Mucosa of stomach (tissue), 1 donor: ENCODE data around the gene KPNA4.
"Not testable (repeated sequence)": the region's sequence is repeated elsewhere in the genome, so short reads cannot be mapped to it uniquely, and the experiment has no call there.

ENCODE experiments used
- H3K27me3 ChIP-seq: one replicate; pipeline ENCODE4 v1.7.0; 2013; ENCODE audit warnings: mild to moderate bottlenecking, low read length; ENCODE audit not compliant: control insufficient read depth, insufficient read depth
- H3K36me3 ChIP-seq: one replicate; pipeline ENCODE4 v1.7.0; 2013; ENCODE audit warnings: low read length; ENCODE audit not compliant: control insufficient read depth, insufficient read depth
- H3K4me1 ChIP-seq: one replicate; pipeline ENCODE4 v1.7.0; 2013; ENCODE audit warnings: mild to moderate bottlenecking, low read length; ENCODE audit not compliant: control insufficient read depth, insufficient read depth
- H3K4me3 ChIP-seq: one replicate; pipeline ENCODE4 v1.7.0; 2013; ENCODE audit warnings: low read length
- H3K9ac ChIP-seq: one replicate; pipeline ENCODE4 v1.7.0; 2013; ENCODE audit warnings: mild to moderate bottlenecking, low read length, moderate library complexity
- H3K9me3 ChIP-seq: one replicate; pipeline ENCODE4 v1.7.0; 2013; ENCODE audit warnings: mild to moderate bottlenecking, low read length, moderate library complexity; ENCODE audit not compliant: control insufficient read depth
- donor health status: Pancreatic carcinoma.

The KPNA4 gene

GRCh38 chr3:160464321-160464720 is 101.0 kb downstream of the KPNA4 start:
- Histone ChIP-seq H3K4me3 (no peak overlapping the region), H3K27me3 (peaks cover 8% of the 10 kb centered on the region), H3K36me3 (no peaks in the 10 kb centered on the region), H3K9ac (no peak overlapping the region), H3K9me3 (no peaks in the 10 kb centered on the region), H3K4me1 (no peaks in the 10 kb centered on the region)

DNA sequence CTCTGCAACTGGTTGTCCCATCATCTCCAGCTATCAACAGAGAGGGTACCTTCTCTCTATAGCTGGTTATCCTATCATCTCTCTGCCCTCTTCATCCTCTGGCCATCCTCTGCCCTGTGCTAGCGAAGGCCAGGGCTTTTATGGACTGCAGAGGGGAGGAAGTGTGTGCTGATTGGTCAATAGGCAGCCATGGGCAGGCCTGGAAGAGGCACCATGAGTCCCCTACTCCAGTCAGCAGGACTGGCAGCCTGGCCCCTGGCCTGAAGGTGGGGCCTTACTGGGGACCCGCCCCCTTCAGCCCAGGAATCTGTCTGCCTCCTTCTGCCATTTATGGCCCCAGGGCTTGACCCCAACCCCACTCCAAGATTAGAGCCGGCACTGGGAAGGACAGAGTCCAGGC is 105.3 kb downstream of the KPNA4 start:
- Histone ChIP-seq H3K4me3 (no peak overlapping the region), H3K9me3 (no peaks in the 10 kb centered on the region), H3K9ac (no peak overlapping the region), H3K36me3 (no peaks in the 10 kb centered on the region), H3K27me3 (peaks cover 8% of the 10 kb centered on the region), H3K4me1 (no peaks in the 10 kb centered on the region)

DNA sequence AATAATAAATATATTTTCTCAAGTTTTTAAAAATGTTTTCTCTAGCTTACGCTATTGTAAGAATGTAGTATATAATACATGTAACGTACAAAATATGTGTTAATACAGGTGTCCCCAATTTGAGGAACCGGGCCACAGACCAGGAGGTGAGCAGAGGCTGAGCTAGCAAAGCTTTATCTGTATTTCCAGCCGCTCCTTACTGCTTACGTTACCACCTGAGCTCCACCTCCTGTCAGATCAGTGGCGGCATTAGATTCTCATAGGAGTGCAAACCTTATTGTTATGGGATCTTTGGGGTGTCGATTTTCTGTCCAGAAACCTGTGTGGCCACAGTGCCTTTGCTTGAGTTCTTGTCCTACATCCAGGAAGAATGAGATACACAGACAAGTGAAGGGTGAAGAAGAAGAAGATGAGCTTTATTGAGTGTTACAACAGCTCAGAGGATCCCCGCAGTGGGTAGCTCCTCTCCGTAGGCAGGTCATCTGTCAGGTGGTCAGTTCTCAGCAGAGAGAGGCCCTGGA is 105.9 kb downstream of the KPNA4 start:
- no peaks in the 10 kb centered on the region for H3K36me3 ChIP-seq
- peaks cover 8% of the 10 kb centered on the region for H3K27me3 ChIP-seq
- H3K4me1 ChIP-seq, result no peaks in the 10 kb centered on the region
- H3K9me3 ChIP-seq, result no peaks in the 10 kb centered on the region
- no peak overlapping the region for H3K4me3 ChIP-seq
- H3K9ac ChIP-seq, result no peak overlapping the region

DNA sequence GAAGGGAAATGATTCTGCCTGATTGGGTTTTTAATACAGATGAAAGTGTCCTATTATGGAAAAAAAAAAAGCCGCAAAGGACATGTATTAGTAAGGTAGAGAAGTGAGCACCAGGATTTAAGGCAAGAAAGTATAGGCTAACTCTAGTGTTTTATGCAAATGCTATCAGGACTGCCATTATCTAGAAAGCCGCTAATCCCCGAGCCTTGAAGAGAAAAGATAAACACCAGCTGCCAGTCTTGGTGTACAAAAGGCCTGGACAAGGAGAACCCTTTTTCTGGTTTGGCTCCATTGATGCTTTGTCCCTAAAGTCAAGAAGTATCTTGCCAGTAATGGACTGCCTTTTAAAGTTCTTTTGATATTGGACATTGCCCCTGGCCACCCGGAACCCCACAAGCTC is 107.2 kb downstream of the KPNA4 start:
- Histone ChIP-seq H3K27me3 (peaks cover 4% of the 10 kb centered on the region), H3K4me3 (no peak overlapping the region), H3K9me3 (no peaks in the 10 kb centered on the region), H3K4me1 (no peaks in the 10 kb centered on the region), H3K36me3 (no peaks in the 10 kb centered on the region), H3K9ac (no peak overlapping the region)

DNA sequence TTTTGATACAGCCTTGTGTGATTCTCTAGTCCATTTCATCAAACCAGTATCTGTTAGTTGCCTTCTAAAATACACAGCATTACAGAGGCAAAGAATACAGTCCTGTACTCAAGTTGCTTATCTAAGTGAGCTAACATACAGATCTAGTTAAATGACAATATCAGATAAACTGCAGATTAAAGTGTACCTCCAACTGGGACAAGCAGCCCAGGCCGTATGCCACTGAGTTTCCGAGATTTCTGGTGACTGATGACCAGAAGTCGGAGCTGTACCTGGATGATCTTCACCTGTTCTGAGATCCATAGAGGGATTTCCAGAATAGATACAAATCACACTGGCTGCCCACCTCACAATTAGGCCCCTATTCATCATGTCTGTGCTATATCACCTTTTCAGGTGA is 109.5 kb downstream of the KPNA4 start:
- H3K9ac ChIP-seq, result no peak overlapping the region

GRCh38 chr3:160454995-160455394 is 110.4 kb downstream of the KPNA4 start:
- Histone ChIP-seq H3K9ac (no peak overlapping the region), H3K4me1 (peaks cover 3% of the 10 kb centered on the region), H3K36me3 (no peaks in the 10 kb centered on the region), H3K4me3 (no peak overlapping the region), H3K27me3 (no peaks in the 10 kb centered on the region), H3K9me3 (no peaks in the 10 kb centered on the region)

More for the DNA sequence above, 109.5 kb downstream of the KPNA4 start:
- Histone ChIP-seq H3K36me3 (no peaks in the 10 kb centered on the region), H3K27me3 (no peaks in the 10 kb centered on the region), H3K4me3 (no peak overlapping the region), H3K4me1 (no peaks in the 10 kb centered on the region), H3K9me3 (no peaks in the 10 kb centered on the region)

DNA sequence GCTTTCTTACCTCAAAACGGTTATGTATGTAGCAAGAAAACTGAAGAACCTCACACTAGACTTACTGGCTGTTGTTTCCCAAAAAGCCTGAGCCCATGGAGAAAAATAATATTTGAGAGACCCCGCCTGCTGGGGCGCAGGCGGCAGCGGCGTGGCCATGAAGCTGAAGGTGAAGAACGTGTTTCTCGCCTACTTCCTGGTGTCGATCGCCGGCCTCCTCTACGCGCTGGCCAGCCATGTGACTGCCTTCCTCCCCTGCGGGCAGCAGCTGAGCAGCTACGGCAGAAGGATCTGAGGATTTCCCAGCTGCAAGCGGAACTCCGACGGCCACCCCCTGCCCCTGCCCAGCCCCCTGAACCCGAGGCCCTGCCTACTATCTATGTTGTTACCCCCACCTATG is 113.1 kb downstream of the KPNA4 start:
- H3K9ac ChIP-seq, H3K4me1 ChIP-seq, H3K9me3 ChIP-seq, H3K4me3 ChIP-seq, H3K36me3 ChIP-seq, H3K27me3 ChIP-seq: not testable (repeated sequence)

- Histone ChIP-seq H3K4me1 (peaks cover 6% of the 10 kb centered on the region), H3K9ac (no peak overlapping the region), H3K4me3 (no peak overlapping the region), H3K27me3 (no peaks in the 10 kb centered on the region), H3K36me3 (no peaks in the 10 kb centered on the region), H3K9me3 (no peaks in the 10 kb centered on the region)
Observed at GRCh38 chr3:160451602-160452001, 113.8 kb downstream of the KPNA4 start.

GRCh38 chr3:160450846-160451245 is 114.5 kb downstream of the KPNA4 start:
- H3K4me3 ChIP-seq, result no peak overlapping the region
- no peaks in the 10 kb centered on the region for H3K36me3 ChIP-seq

DNA sequence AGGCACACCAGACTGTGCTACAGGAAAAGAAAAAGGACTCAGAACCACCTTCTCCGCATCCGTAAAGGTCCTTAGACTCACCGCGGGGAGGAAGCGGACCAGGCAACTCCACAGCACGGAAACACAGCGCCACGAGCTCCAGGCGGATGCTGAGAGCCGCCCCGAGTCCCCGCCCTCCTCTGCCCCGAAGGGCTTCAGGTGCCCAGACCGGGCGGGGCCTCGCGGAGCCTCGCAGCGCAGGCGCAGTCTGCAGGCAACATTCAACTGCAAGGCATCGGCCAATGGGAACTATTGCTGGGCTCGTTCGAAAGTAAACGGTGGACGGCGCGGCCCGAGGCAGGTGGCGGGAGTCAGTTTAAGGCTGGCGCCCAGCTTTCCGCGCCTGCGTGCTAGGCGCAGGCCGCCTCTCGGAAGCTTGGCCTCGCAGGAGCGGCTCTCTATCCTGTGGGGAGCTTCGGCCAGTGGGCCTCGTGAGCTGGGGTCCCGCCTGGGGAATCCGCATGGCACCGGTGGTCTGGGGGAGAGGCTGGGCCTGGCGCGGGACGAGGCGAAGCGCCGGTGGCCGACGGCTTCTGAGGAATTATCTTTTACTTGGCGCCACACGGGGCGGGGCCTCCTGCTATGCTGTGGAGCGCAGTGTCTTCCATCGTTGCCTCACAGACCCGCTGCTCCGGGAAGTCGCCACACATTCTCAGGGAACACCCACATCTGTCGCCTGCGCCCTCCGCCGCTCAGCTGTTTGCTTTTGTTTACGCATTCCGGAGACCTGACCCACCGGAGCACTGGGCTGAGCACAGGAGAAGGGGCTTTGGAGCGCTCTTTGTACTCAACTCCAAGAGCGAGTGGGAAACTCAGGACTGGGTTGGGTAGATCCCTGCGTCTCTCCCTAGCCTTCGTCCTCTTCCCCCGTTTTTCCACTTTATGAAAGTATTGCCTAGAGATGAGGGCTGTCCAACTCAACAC is 115.5 kb downstream of the KPNA4 start, which contains the start of gene TRIM59:
Gene TRIM59 (minus strand): TSS at position 151 of the 963 bp plus-strand sequence. CDS start 10,603 bp downstream, outside the sequence.
- Histone ChIP-seq H3K9ac (peak within 1 kb of the TSS; percentile 75), H3K36me3 (no peaks in the 10 kb centered on the region), H3K9me3 (no peaks in the 10 kb centered on the region), H3K4me1 (peaks cover 6% of the 10 kb centered on the region), H3K4me3 (peak within 1 kb of the TSS; percentile 82), H3K27me3 (no peaks in the 10 kb centered on the region)

More at GRCh38 chr3:160450846-160451245, 114.5 kb downstream of the KPNA4 start:
- Histone ChIP-seq H3K9me3 (no peaks in the 10 kb centered on the region), H3K4me1 (peaks cover 6% of the 10 kb centered on the region), H3K9ac (no peak overlapping the region), H3K27me3 (no peaks in the 10 kb centered on the region)

DNA sequence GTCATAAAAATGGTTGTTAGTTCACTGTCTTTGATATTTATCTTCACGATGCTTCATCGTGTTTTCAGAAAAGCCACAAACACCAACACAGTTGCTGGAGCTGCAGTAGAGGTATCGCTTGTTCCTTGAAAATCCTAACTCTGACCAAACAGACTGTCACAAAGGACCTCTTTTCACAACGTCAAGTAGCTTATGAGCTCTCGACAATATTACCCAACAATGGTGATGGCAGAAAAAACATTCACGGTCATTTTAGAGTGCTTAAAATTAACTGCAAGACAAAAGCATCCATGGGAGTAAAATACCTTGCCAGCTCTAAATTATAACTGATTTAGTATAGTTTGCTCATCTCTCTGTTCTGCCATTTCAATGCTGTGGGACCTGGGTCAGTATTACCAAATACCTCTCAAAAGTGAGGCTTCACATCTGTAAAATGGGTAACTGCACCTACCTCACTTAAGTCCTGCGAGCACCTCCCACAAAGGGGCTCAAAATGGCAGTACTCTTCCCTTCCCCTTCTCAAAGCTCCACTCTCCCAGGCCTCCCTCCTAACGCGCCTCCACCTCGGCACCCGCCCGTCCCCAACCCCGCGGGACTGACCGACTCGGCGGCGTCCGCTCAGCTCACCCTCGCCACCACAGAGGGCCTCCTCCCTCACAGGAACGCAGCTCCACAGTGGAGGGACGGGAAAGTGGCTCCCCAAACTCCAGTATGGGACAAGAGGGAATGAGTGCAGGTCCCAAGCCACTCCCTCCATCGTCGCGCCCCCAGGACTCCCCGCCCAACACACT is 116.3 kb downstream of the KPNA4 start:
- peak overlapping the region; percentile 75 for H3K9ac ChIP-seq
- H3K4me1 ChIP-seq, result peaks cover 6% of the 10 kb centered on the region

DNA sequence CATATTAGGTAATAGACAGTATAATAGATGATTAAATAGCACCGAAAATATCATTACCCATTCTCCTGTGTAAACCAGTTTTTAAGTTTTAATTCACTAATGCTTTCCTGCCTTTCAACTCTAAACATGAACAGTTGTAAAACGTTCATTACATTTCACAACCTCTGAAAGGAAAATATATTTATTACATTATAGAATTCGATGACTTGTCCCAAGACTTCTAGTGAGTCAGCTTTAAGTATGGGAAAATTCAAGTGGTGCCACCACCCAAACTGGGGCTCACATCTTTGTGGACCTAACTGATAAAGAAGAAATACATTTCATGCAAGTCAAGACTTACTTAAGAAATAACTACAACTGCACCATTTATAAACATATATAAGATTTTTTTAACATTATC is 117.8 kb downstream of the KPNA4 start:
- no peaks in the 10 kb centered on the region for H3K9me3 ChIP-seq
- H3K36me3 ChIP-seq, result no peaks in the 10 kb centered on the region
- no peak overlapping the region for H3K4me3 ChIP-seq
- peaks cover 6% of the 10 kb centered on the region for H3K4me1 ChIP-seq
- H3K9ac ChIP-seq, result no peak overlapping the region
- H3K27me3 ChIP-seq, result no peaks in the 10 kb centered on the region

More for the DNA sequence above, 116.3 kb downstream of the KPNA4 start:
- Histone ChIP-seq H3K4me3 (peak overlapping the region; percentile 82), H3K27me3 (no peaks in the 10 kb centered on the region), H3K9me3 (no peaks in the 10 kb centered on the region), H3K36me3 (no peaks in the 10 kb centered on the region)
